Activated gamma-delta T cell treated with anti-CD3 and anti-CD28 coated beads, Interleukin-2, amount 50 U/mL, for 16 hours (primary cell): ENCODE results near the gene IFT74.

ENCODE experiments used
- DNase-seq: peaks from one replicate; pipeline ENCODE4 v3.0.0-alpha.2; 2020; ENCODE audit warnings: low read depth

Gene IFT74

DNA sequence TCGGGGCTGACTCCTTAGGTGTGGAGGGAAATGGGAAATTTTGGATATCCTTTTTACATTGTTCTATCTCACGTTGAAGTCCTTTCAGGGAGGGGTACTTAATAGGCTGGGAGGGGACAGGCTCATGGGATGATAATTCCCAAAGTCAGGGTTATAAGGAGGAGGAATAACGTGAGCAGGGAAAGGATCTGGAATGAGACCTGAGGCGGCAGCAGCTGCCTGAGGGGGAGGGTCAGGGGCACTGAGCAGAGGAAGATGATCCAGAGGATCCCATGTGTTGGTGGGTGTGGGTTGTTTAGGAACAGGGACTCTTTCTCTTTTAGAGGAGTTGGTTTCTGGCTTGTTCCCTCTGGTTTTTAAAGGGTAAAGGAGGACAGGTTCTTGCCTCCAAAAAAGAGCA is 18.7 kb downstream of the IFT74 start:
- no peak for DNase-seq

DNA sequence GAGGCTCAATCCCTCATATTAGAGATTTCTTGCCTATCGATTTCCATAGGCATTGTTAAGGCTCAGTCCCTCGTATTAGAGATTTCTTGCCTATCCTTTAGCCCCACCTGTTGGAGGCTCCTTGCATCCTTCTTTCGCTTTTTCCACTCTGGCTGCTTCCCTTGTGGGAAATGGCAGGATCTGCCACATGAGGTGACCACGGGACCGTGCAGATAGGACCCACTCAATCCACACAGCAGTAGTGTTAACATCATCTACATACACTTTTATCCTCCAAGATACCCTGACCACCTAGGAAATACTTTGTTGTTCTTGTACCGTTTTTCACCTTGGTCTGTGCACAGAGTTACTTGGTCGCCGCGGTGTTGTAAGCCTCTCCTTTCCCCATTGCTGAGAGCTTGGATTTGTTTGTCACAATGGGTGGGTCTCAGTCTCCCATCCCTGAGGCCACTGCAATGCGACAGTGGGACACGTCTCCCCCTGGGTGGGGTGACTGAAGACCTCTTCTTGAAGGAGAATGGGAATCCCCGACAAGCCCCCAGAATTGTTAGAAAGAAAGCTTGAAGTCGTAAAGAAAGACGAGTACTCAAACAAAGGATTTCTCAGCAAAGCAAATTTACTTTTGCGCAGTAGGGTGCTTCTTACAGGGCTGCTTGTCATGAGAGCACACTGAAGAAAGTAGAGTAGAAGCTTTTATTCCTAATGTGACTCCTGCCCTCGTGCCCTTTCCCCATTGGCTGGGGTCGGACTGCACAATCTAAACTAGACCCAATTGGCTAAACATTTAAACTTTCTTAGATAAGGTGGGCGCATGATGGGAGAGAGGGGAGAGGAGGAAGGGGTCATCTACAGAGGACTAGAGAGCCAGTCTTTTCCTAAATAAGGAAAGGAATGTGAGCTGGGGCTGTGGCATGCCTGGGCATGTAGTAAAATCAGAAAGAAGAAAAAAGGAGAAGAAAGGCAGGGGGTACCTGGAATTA is 19.8 kb downstream of the IFT74 start:
- DNase-seq = no peak

DNA sequence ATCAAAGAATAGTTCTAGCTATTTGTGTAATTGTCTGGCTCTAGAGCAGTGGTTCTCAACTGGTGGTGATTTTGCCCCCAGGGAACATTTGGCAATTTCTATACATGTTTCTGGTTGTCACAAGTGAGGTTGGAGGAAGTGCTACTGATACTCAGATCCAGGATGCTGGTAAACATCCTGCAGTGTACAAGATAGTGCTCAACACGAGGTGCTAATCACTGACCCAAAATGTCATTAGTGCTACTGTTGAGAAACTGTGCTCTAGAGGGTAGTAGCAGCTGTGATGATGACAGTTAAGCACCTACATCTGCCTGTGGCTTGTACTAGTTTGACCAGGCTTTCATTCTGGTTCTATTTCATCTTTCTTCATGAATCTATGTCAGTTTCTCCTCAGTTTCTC is 27.1 kb downstream of the IFT74 start:
- DNase-seq = no peak

DNA sequence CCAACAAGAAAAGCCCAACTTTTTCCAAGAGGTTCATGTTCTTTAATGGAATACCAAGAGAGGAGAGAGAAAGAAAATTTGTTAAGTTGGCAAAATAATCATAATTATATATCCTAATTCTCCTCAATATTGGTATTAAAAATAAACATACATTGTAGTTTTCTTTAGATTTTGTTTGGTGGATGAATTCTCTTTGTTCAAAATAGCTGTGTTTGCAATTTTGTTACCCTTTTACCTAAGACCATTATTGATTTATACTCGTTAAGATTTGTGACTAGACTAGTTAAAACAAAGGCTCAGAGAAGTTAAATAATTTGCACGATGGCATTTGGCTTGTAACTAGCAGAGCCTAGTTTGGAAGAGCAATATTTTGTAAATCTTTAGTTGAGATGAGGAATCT is 39.6 kb downstream of the IFT74 start:
- DNase-seq = no peak

DNA sequence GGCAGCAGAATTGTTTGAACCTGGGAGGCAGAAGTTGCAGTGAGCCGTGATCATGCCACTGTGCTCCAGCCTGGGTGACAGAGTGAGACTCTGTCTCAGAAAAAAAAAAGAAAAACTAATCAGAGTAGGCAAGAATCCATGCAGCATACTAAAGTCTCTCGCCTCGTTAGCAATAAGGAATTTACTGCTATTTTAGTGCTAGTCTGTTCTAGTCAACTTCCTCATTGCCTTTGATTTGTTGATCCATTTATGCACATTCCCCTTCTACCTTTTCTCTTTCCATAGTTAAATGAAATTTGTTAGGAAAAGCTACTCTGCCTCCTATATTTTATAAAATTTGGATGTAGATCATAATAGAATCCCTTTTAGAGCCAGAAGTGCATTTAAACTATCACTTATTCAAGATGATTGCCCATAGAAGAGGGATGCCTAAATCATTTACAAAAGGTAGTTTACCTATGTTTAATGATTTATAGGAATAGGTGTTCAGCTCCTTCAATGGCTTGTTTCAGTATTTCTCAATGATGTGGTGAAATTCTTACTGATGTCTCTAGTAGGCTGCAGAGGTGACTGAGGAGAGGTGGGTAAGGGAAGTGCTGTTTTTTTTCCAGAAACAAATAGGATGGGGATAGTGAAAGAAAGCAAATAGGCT is 47.3 kb downstream of the IFT74 start:
- DNase-seq = no peak

DNA sequence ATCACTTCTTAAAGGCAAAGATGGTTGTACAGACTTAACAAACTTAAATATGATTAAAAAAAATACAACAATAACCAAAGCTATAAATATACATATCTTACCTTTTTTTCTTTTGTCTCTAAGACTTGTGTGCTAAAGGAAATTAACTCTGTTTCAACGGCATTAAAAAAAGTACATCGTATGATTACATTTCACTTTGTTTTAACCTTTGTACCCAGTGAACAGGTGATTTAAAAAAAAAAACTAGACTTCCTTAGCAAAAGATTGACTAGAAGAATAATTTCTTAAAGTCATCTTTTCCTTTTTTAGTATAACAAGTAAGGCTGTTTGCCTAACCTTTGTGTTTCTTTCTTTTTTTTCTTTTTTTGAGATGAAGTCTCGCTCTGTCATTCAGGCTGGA is 49.3 kb downstream of the IFT74 start, which contains the start of gene LRRC19:
TSS of gene LRRC19 (minus strand) at position 182 of the 400 bp plus-strand sequence. CDS start 5,978 bp downstream, outside the sequence.
- DNase-seq = no peak

DNA sequence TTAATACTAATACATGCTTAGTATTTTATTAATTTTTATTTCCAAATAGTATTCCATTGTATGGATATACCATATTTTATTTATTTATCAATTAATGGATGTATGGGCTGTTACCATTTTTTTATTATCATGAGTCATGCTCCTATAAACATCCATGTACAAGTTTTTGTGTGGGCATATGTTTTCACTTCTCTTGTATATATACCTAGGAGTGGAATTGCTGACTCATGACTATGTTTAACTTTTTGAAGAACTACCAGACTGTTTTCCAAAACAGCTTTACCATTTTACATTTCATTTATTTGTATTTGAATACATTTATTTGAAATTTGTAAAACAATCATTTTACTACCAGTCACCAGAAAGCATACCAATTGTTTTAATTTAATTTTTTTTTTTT is 63.4 kb downstream of the IFT74 start:
- DNase-seq = no peak

DNA sequence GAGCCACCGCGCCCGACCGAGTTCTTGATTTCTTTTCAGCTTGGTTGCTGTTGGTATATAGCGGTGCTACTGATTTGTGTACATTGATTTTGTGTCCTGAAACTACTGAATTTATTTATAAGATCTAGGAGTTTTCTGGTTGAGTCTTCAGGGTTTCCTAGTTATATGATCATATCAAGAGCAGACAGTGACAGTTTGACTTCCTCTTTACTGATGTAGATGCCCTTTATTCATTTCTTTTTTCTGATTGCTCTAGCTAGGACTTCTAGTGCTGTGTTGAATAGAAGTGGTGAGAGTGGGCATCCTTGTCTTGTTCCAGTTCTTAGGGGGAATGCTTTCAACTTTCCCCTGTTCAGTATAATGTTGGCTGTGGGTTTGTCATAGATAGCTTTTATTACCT is 66.7 kb downstream of the IFT74 start:
- DNase-seq = no peak

DNA sequence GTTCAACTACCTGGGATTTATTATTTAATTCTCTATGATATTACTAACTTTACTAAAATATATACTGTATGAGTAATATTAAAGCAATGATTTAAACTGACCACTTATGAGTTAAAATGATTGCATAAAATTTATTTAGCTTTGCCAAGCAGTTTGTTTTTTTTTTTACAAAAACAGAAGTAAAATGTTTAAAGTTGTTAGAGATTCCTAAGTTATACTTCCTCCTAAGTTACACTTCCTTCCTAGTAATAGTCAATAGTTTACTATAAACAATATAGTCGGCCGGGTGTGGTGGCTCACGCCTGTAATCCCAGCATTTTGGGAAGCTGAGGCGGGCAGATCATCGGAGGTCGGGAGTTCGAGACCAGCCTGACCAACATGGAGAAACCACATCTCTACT is 73.0 kb downstream of the IFT74 start:
- DNase-seq = no peak

DNA sequence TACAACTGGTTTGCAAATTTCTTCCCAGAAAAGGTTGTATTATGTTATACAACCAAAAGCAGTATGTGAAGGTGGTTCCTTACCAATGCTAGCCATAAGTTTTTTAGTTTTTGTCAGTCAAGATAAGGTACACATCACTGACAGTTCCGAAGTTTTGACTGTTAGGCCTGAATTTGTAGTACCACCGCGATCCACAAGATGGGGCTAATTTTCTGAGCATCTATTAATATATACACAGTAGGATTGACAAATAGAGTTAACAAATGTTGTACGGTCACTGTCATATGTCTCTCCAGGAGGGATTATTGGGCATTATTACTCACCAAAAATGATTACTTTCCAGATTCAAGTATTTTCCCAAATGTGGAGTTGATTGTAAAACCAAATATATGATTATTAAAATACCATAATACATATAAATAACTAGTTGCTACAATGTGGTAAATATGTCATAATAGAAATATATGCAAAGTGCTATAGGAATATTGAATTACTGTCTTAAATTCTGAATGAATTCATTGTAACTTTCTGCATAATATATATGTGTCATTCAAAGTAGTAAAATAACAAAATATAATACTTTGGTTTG is 77.7 kb downstream of the IFT74 start:
- no peak for DNase-seq

DNA sequence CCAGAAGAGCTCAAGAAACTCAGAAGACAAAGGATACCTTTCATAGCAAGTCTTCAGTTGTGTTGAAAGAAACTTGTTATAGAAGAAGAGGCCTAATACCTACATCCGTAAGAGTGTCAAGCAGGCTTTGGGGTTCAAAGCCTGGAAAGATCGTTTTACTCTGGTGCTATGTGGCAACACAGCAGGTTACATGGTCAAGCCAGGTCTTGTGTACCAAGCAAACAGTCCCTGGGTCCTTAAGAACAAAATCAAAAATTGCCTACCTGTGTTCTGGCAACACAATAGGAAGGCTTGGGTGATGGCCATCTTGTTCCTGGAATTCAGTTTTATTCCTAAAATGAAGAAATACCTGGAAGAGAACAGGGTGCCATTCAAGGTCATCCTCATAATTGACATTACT is 81.3 kb downstream of the IFT74 start:
- DNase-seq = no peak

DNA sequence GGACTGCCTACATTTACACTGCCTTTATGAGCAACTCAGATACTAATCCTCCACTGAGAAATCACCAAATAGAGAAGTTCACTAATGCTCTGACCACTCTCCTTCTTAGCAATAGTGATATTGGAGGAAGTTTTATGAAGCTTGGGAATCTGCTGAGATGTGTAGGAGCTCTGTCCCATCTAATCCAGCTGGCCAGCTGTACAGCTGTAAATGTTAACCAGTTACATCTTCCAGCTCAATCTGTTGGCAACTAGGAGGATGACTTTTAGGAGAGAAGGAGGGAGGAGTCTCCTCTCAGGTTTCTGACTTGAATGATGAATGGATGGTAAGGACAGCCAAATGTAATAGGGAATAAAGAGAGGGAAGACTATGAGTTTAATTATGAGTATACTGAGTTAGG is 85.5 kb downstream of the IFT74 start:
- no peak for DNase-seq

DNA sequence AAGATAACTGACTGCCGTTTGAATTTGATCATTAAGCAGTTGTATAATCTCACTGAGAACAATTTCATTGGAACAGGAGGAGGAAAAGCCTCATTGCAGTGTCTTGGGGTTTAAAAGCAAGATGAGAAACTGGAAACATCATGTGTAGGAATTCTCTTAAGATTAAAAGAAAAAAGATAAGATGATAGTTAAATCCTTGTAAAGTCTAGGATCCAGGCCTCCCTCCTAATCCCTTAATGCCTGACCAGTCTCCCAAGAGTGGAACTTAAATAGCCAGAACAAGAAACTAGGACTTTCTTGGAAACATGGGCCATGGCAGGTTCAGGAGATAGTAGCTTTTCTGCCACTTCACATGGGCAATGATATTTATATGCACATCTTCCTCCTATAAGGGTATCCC is 86.3 kb downstream of the IFT74 start:
- no peak for DNase-seq

DNA sequence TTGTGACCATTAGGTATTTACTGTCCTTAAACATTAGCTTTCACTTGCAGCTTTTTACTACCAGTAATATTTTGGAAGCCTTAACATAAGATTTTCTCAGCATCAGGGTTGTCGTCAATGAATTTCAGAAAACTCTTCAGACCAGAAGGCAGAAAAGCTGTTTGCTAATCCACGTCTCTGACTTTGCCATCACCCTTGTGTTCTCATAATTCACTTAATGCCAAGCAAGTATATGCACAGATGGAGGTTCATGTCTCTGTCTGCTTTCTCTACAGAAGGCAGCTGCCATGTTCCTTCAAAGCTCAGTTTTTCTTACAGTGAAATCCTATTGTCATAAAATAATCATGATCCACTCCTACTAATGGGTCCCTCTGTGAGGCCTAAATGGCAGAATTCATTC is 87.0 kb downstream of the IFT74 start:
- no peak for DNase-seq

DNA sequence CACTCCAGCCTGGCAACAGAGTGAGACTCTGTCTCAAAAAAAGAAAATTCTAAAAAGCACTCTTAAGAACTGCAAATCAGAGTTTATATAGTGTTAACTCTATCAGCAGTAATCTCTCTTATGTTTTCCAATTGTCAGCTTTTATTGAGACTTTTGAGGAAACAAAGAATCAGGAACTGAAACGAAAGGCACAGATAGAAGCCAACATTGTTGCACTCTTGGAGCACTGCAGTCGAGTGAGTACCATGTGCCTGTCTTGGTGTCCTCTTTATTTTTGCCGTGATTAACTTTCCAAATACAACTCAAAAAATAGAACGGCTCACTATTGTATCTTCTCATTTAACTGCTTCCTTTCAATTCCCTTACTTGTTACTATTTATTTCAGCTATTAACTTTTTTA is 90.9 kb downstream of the IFT74 start:
- no peak for DNase-seq

DNA sequence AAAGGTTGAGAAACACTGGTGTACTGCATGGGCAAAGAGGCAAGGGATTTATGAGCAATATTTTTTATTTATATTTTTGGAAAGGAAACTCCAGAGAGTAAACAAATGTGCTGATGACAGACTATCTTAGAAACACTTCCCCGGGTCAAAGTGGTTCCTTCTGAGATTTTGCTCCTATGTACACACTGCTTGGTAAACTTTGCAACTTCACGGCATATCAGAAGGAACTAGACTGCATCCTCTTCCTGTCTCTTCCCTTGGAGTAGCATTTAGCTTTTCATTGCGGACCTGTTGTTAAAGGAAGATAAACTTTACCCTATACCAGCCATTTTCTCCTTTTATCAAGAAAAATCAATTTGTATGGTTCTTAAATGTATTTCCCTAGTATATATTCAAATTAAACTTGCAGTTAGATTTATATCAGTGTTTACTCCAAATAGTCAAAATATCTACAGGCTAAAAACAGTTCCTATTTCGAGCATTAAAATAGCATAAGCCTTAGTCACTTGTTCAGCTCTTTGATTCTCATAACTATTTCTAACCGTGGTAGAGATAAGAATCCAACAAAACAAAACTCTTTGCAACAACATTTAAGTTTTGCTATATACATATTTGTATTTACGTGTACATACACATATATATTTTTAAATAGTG is 97.3 kb downstream of the IFT74 start:
- DNase-seq = no peak

DNA sequence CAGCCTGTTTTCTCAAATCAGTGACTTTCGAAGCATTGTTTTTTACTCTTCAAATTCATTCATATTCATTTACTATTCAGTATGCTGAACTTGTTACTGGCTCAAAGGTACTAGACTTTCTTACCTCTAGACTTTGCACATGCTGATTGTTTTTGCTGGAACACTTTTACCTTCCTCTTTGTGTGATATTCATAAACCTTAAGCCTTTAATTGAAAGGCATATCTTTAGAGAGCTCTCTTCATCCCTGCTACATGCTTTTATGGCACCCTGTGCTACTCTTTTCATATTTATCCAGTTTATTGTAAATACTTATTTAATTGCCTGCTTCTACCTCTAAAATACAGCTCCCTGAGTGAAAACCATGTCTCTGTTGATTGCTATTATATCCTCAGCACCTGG is 97.9 kb downstream of the IFT74 start:
- no peak for DNase-seq

DNA sequence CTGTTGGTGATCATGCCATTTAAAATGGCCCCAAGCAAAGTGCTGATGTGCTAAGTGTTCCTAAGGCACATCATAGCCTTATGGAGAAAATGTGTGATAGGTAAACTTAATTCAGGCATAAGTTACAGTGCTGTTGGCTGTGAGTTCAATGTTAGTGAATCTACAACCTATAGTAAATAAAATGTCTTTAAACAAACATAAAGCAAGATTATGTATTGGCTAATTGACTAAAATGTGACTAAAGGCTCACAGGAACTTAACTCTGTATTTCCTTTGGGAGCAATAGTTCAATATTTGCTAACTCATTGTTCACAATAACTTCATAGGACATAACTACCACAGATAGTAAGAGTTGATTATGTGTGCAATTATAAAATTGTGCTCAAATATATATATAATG is 98.6 kb downstream of the IFT74 start:
- DNase-seq = no peak

DNA sequence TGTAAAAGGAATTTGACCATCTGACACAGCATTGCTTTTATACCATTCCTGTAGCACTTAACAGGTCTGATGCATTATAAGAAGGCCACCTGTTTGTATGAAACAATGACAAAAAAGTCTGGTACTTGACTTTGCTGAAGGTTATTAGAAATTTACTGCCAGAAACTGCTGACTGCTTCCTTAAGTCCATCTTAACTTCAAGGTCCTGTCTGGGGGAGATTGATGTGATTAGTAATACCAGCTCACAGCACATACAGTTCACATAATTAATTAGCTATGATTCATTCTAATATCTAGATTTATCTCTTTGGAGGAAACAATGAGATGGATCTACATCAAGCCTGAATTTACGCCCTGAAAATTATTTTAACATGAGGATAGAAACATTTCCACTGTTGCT is 103.2 kb downstream of the IFT74 start:
- no peak for DNase-seq

DNA sequence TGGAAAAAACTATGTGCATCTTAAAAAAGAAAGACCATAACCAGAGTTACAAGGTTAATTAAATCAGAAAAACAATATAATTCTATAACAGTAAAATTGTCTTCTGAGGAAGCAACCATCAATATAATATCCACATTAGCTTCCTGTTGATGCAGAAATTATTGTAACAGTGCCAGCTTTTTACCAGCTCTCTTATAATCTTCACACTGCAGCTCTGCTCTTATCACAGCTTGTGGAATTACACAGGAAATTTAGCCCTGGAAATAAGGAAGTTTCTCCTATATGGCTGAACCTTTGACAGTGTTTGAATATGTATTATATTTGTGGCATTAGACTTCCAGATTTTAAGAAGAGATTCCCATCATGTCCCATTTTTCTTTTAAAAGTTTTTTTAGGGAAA is 103.7 kb downstream of the IFT74 start:
- no peak for DNase-seq

DNA sequence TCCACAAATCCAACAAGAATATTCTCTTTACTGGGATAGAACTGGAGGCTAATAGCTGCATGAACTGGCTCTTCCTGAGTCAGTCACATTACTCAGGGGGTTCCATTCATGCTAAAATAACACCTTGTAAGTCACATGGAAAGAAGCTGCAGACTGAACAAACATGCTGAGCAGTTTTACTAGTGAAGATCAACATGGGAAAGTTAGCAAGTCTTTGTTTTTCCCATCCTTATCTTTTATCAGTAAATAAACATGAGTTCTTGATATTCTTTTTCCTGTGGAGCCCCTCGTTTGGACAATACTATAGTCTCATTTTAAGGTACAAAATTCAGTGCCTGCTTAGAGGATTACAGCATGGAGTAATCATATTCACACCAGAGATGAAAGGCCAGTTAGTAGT is 109.1 kb downstream of the IFT74 start:
- DNase-seq = no peak
